GM19238 (cell line): Measurements from ENCODE around the gene NAT16.
A peak's percentile ranks its signal among the peaks of the same experiment; 100 is the strongest.
"Not testable (repeated sequence)": the region's sequence is repeated elsewhere in the genome, so short reads cannot be mapped to it uniquely, and the experiment has no call there.

Source experiments
- DNase-seq: peaks from one replicate; pipeline ENCODE4 v3.0.0; 2011; ENCODE audit warnings: low spot score; ENCODE audit not compliant: insufficient read length

NAT16 gene

DNA sequence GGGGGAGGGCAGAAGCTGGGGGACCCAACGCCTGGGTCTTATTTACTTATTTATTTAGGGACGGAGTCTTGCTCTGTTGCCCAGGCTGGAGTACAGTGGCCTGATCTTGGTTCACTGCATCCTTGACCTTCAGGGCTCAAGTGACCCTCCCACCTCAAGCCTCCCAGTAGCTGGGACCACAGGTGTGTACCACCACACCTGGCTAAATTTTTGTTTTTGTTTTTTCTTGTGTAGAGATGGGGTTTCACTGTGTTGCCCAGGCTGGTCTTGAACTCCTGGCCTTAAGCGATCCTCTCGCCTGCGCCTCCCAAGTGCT is 22.5 kb upstream of the NAT16 start:
- no peak for DNase-seq

DNA sequence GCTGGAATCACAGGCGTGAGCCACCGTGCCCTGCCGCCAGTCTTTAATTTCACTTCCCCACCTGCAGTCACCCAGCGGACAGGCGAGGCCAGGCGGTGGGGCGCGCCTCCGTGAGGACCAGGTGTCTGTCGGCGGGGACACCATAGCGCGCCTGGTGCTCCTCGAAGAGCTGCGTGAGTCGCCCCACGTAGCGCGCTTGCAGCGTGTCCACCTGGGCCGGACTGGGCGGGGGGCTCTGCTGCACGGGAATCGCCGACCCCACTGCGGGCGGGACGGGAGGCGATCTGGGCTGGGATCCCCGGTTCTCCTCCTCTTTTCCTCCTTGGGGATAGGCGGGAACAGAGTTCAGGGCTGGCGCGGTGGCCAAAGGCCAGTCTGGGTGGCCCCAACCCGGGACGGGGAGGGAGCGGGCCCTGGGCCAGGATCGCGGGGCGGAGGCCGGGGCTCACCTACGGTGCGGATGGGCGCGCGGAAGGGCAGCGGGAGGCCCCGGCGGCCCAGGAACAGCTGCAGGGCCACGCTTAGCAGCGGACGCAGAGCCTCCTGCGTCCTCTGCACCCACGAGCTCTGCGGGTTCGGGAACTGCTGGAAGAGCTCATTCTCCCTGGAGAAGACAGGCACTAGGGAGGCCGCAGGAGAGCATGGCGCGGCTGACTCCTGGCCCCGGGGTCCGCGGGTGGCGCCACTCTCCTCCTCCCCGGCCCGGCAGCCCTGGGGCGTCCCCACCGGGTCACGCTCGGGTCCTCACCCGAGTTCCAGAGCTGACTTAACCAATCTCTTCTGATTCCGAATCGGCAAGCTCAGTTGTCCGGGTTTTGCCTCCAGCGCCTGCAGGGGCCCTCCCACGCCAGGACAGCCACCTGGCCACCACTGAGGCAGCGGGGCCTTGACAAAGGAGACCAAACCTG is 21.9 kb upstream of the NAT16 start:
- no peak for DNase-seq

DNA sequence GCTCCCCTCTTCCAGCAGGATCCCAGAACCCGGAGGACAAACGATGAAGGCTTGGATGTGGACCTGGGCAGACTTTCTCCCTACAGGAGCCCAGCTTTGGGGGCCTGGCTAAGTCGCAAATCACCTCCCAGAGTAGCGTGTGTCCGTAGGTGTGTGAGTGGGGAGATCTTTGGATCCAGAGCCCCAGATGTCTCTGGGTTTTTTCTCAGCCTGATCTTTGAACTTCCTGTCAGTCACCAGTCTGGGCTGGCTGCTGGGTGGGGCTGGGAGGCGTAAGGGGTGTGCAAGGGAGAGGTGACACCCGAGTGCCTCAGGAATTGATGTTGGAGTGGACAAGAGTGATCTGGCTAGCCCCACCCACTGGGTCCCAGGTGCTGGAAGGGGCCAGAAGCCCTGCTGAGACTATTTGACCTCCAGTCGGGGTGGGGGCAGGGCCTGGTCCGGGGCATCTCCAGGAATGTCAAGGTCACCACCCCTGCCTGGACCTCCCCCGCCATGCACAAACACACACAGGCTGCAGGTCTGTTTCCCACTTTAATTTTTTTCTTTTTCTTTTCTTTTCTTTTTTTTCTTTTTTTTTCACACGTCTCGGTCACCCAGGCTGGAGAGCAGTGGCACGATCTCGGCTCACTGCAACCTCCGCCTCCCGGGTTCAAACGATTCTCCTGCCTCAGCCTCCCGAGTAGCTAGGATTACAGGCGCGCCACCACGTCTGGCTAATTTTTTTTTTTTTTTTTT is 20.9 kb upstream of the NAT16 start, which contains the start of gene MOGAT3:
Gene MOGAT3 (minus strand): TSS at position 175 of the 738 bp plus-strand sequence. CDS start 182 bp downstream, outside the sequence.
- DNase-seq, result no peak

DNA sequence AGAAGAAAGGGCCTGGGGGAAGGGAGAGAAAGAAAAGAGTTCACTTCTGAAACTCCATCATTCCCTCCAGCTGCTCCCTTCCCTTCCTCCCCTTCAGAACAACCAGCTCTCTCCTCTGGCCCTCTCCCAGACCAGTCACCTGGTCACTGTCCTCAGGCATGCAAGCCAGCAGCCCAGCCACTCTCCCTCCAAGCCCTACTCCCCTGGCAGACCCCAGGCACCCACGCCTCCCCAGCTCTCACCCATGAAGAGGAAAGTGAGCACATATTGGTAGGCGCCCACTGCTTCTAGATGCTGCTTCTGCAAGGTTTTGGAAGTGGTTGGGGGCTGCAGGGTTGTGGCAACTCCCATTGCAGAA is 20.4 kb upstream of the NAT16 start:
- no peak for DNase-seq

DNA sequence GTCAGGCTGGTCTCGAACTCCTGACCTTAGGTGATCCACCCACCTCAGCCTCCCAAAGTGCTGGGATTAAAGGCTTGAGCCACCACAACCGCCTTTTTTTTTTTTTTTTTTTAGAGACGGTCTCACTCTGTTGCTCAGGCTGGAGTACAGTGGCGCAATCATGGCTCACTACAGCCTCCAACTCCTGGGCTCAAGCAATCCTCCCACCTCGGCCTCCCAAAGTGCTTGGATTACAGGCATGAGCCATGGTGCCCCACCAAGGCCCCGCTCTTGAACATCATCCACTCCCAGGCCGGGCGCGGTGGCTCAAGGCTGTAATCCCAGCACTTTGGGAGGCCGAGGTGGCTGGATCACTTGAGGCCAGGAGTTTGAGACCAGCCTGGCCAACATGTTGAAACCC is 19.4 kb upstream of the NAT16 start:
- DNase-seq, result not testable (repeated sequence)

DNA sequence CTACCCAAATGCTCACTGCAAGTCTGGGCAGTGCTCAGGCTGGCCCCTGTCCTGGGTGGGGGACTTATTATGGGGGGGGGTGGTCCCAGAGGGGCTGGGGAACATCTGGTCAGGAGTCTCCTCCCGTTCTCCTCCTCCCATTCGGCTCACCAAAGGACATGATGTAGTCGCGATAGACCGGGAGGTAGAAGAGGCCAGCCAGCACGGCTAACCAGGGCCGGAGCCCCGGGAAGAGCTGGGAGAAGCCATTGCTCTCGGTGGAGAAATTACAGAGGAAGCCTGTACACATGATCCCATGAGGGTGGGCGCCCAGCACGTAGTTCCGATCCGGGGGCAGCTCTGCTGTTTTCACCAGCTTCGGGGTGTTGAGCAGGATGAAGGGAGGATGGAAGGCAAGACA is 18.4 kb upstream of the NAT16 start:
- DNase-seq, result no peak

DNA sequence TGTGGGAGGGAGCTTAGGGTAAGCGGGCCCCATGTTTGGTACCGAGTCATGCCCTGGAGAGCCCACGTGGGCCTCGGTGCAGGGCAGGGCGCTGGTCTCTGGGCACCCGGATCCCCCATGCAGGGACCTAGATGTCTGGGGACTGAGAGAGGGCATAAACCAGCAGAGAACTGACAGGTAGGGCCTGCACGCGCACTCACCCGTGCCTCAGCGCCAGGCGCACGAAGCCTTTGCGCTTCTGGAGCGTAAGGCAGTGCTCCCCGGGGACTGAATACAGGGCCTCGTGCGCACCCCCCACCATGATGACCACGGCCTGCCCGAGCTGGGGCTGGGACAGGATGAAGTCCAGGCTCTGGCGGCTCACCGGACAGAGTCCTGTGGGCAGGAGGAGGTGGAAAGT is 17.9 kb upstream of the NAT16 start:
- DNase-seq, result no peak

DNA sequence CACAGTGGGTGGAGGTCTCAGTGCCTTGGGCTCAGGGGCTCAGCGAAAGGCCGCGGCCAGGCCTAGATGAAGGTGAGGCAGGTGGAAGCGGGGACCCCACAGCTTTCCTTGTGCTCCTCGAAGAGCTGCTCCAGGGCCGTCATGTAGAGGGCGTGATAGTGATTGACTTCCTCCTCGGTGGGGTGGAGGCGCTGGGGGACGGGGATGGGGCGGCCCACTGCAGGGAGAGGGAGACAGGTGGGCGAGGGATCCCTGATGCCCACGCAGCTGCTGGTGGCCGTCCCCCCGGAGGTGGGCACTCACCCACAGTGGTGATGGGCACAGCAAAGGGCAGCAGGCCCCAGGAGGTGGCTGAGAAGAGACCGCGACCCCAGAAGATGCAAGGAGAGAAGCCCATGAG is 15.8 kb upstream of the NAT16 start:
- no peak for DNase-seq

DNA sequence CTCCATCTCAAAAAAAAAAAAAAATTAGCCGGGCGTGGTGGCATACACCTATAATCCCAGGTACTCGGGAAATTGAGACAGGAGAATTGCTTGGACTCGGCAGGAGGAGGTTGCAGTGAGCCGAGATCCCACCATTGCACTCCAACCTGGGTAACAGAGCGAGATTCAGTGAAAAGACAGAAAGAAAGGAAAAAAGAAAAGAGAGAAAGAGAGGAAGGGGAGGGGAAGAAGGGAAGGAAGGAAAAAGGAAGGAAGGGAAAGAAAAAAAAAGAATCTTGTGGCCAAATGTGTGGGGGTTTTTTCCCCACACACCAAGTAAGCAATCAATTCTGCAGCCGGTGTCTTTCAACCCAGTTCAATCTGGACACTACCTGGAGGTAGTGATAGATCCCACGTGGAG is 9.0 kb upstream of the NAT16 start:
- DNase-seq, result no peak

DNA sequence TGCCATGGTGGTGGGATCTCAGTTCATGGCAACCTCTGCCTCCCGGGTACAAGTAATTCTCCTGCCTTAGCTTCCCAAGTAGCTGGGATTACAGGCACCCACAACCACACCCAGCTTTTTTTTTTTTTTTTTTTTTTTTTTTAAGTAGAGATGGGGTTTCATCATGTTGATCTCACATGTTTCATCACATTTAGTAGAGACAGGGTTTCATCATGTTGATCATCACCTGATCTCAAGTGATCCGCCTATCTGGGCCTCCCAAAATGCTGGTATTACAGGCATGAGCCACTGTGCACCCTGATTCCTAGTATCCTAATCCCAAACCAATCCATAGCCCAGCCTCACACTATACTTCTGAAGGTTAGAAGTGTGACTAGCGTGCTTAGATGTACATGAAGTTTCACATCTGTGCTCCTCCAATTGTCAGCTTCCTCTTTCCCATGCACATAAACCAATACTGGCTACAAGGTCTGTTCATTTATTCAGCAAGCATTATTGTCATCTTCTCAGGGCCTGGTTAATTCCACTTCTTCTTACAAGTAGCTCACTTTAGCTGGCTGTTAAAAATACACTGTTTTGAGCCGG is 6.8 kb upstream of the NAT16 start:
- no peak for DNase-seq

DNA sequence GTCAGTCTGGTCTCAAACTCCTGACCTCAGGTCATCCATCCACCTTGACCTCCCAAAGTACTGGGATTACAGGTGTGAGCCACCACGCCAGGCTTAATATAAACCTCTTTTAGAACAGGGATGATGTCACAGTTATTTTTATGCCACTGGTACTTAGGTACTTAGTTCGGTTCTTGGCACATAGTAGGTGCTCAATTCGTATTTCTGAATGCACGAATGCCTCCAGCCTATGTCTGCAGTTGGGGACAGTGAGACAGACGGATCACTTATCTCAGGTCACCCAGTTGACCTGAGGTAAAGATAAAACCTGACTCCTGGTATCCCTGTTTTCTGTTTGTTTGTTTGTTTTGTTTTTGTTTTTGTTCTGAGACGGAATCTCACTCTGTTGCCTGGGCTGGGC is 6.1 kb upstream of the NAT16 start:
- no peak for DNase-seq

DNA sequence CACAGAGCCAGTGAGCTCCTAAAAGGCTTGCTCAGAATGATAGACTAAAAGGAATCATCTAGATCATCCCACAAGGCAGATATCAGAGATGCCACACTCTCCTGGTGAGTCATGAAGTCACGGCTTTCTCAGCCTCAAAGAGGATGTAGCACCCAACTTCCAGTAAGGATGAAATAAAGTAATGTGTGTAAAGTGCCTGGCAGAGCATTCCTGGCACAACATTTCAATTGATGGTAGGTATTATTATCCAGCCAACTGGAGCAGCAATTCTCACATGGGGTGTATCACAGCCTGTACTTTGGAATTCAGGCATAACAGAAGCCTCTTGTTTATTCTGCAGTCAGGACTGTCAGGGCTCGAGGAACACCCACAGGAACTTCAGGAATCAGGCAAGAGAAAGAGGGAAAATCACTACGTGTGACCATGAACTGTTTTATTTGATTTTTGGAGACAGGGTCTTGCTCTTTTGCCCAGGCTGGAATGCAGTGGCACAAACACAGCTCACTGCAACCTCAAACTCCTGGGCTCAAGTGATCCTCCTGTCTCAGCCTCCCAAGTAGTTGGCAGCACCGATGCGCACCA is 5.3 kb upstream of the NAT16 start:
- DNase-seq, result no peak

DNA sequence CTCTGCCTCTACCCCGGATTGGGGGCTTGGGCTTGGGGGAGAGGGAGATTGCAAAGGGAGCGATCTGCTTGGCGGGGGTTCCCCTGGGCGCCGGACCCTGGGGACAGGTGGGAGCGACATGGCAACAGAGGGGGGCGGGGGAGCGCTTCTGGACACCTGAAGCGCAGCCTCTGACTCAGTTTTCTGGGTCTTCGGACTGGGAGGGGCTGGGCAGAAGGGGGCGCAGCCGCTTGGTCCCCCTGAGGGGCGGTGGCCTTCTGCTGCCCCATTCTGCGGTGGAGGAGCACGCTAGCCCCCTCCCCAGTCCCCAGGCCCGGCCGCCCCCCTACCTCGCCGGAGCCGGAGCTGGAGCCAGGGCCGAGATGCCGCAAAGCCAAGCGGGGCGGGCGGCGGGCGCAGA is 380 bp downstream of the NAT16 start:
- DNase-seq, result no peak

DNA sequence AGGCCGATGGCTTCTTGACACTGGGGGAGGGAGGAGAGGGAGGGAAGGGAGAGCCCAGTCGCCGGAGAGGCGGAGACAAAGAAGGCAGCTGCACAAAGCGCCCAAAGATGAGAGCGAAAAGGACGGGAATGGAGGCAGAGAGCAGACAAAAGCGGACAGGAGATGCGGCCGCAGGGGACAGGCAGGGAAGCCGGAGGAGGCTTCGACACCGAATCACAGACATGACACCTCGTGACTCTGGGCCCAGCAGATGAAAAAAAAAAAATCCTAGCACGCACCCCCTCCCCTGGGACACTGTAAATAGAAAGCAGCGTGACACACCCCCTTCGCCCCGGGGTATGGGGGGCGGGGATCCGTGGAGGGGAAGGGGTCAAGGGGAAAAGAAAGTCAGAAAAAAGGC is 976 bp downstream of the NAT16 start:
- no peak for DNase-seq

DNA sequence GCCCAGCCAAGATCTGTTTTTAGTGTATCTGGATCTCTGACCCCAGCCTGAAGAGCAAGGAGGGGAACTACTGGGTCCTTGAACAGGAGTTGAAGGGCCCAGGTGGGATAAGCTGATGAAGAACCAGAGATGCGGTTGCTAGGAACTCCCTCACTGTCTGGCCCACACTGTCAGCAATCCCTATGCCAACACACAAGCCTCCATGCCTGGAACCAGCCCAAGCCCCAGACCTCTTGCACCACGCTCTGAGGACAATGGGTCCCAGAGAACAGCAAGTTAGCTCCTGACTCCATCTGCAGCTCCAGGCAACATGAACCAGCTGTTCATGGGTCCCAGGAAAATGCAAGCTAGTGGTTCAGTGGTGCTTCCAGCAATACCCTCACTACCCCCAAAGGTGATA is 2.4 kb downstream of the NAT16 start:
- DNase-seq, result no peak

DNA sequence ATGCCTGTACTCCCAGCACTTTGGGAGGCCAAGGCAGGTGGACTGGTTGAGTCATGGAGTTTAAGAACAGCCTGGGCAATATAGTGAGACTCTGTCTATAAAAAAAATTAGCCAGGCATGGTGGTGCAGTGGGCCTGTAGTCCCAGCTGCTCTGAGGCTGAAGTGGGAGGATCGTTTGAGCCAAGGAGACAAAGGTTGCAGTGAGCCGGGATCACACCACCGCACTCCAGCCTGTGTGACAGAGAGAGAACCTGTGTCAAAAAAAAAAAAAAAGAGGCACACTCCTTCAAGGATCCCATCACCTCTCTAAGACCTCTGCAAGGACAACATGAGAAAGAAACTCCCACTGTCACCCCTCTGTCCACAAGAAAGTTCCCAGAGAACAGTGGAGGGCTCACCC is 4.4 kb downstream of the NAT16 start:
- DNase-seq, result no peak

DNA sequence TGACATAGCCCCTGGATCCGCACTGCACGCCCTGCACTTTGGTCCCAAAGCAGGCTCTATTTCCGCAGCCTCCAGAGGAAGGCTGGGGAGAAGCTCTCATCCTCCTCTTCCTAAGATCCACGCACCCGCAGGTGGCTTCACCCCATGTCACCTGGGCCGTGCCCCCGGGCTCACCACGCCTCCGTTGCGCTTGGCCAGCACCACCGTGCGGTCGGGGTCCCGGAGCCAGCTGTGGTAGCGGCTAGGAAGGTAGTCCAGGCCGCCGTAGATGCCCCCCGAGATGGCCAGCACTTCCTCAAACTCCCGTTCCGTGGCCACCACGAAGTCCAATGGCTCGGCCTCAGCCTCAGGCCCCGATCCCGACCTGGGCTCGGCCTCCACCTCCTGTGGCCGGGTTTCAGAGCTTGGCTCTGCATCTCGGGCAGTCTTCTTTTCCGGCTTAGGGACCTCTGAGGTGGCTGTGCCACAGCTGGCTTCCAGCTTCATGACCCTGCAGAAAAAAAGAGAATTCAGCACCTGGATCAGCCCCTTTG is 5.7 kb downstream of the NAT16 start:
- DNase-seq, result no peak

DNA sequence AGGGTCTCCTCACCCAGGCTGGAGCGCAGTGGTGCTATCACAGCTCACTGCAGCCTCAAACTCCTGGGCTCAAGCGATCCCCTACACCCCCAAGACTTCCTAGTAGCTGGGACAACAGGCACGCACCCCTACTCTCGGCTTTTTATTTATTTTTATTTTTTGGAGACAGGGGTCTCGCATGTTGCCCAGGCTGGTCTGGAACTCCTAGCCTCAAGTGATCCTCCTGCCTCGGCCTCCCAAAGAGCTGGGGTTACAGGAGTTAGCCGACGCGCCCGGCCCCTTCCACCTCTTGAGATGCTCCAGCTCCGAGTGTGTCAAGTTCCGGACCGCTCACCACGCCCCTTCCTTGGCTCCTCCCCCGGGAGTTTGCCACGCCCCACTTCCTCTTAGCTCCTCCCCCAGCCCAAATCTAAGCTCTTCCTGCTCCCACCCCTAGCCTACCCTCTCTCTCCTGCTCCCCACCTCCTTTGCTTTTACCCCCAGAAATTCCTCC is 6.3 kb downstream of the NAT16 start:
- DNase-seq, result peak; percentile 63

DNA sequence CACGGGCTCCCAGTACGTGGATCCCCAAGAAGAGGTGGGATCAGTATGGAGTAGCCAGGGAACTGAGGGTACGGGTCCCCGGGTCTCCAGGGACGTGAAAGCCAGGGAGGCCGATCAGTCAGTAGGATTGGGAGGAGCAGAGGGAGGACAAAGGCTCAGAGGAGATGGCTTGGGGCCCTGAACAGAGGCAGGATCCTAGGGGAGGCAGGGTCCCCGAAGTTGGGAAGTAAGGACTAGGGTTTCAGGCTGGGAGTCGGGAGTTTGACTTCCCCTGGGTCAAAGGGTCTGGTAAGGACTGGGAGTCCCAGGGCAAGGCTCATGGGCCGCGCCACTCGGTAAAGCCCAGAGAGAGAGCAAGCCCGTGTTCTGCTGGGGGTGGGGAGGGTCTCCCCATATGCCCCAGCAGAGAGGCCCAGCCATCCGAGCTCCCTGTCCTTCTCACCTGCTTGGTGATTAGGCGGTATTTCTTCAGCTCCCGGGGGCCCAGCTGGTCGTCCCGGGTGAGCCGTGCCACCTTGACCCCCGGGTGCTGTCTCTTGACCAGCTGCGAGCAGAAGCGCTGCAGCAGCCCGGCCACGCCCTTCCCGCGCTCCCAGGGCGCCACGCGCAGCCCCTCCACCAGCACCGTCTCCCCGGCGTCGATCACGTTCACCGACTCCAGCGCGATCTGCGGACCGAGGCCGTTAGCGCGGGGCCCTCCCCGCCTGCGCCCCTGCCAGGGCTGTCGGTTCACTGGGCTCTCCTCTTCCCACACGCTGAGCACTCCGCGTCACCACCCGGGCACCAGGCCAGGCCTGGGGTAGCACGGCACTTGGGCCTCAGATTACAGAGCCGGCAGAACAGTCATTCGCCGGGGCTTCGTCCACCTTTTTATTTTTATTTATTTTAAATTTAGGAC is 7.0 kb downstream of the NAT16 start:
- no peak for DNase-seq

DNA sequence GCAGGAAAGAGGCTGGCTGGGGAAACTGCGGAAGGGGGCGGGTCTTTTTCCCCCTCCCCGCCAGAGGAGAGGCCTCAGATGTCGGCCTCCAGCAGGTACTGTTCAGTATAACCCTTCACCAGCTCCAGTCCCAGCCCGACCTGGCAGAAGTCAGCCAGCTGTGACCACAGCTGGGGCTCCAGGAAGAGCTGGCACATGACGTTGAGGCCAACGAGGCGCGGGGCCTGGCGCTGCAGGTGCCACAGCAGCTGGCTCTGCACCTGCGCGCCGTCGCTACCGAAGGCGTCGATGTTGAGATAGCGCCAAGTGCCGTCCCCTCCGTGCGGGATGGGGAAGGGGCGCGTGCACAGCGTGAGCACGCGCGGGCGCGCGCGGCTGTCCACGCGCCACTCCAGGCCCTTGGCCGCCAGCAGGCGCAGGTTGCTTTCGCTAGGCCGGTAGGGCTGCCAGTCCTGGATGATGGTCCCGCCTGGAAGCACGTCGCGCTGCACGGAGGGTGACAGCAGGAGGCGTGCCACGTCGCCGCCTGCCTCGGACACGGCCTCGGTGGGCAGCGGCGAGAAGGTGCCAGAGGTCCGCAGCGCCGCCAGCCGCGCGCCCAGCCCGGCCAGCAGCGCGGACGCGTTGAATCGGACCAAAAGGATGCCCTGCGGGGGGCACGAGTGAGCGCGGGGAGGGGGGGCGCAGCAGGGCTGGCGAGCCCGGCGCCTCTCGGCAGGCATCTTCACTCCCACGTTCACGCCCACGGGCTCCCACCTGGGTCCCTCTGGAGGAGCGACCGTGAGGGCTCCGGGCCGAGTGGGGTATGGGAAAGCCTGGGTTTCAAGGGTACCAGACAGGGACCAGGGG is 7.9 kb downstream of the NAT16 start:
- DNase-seq, result no peak
